Measurements from ENCODE around the gene CDC73. TPM values are rescaled to one million over a fixed set of nuclear protein-coding genes. Genes with fewer than 3 reads are reported as not detected.
"Not testable (repeated sequence)": the region's sequence is repeated elsewhere in the genome, so short reads cannot be mapped to it uniquely, and the experiment has no call there.

CDC73 gene
- total RNA-seq, 1 donor from 2014 or later = 15.1 TPM

DNA sequence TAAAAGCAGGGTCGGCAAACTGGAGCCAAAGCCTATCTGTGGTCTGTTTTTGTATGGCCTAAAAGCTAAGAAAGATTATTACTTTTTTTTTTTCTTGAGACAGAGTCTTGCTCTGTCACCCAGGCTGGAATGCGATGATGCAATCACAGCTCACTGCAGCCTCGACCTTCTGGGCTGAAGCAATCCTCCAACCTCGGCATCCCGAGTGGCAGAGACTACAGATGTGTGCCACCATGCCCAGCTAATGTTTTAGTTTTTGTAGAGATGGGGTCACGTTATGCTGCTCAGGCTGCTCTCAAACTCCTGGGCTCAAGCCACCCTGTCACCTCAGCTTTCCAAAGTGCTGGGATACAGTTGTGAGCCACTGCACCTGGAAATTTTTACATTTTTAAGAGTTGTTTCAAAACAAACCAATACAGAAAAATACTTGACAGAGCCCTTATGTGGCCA is 10.2 kb upstream of the CDC73 start:
- TF ChIP-seq, protein P1, sequence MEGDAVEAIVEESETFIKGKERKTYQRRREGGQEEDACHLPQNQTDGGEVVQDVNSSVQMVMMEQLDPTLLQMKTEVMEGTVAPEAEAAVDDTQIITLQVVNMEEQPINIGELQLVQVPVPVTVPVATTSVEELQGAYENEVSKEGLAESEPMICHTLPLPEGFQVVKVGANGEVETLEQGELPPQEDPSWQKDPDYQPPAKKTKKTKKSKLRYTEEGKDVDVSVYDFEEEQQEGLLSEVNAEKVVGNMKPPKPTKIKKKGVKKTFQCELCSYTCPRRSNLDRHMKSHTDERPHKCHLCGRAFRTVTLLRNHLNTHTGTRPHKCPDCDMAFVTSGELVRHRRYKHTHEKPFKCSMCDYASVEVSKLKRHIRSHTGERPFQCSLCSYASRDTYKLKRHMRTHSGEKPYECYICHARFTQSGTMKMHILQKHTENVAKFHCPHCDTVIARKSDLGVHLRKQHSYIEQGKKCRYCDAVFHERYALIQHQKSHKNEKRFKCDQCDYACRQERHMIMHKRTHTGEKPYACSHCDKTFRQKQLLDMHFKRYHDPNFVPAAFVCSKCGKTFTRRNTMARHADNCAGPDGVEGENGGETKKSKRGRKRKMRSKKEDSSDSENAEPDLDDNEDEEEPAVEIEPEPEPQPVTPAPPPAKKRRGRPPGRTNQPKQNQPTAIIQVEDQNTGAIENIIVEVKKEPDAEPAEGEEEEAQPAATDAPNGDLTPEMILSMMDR (conservative IDR thresholded peaks at IDR 0.05; ENCODE audit: low read depth, low read length) = no peak
- DNase-seq (ENCODE audit: low read depth) = peak; percentile 56
- no peak overlapping the region for H3K4me3 ChIP-seq (ENCODE audit: low read depth, low read length)

DNA sequence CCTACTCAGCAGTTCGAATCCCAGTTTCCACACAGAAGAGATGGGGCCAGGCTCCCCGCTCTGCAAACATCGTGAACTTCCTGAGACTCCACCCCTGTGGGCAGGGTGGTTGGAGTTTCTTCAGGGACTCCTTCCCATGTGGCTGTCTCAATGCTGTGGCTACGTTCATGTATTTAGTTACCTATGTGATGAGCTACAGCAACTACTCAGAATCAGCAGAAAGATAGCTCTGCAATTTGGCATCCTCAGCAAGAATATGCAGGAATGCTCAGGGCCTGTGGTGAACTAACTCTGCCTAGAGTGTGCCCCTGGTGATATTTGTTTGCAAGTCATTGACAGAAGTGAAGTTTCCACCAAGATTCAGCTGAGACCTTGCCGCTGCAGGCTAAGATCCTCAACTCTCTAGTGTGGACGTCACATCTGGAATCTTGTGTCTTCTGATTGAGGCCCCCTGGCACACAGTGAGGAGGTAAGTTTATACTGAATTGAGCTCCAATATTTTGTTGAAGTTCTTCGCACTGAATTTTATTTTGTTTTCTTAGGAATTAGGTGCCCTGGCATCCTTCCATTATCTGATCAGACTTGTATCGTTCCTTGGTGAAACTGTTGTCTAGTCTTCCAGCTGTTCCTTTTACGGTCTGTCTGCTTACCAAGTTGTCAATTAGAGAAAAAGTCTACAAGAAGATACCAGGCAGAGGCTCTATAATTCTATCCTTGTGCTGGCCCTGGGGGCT is 8.4 kb upstream of the CDC73 start:
- H3K4me3 ChIP-seq (ENCODE audit: low read depth, low read length) = no peak overlapping the region
- TF ChIP-seq, protein P1 (conservative IDR thresholded peaks at IDR 0.05; ENCODE audit: low read depth, low read length) = no peak
- DNase-seq (ENCODE audit: low read depth) = no peak

DNA sequence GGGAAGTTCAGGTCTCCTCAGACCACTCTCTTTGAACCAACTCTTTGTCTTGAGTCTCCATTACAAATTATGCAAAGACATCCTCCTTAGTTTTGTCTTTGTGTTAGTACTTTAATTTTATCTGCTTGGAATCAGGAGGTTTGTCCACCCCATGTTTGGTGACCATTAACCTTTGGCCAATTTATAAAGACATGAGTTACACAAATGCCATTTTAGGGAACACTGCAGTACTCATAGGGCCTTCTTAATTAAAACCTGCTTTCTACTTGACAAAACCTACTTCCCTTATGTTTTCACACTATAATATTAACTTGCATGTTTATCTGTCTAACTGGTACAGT is 7.9 kb upstream of the CDC73 start:
- DNase-seq (ENCODE audit: low read depth) = no peak
- no peak overlapping the region for H3K4me3 ChIP-seq (ENCODE audit: low read depth, low read length)

DNA sequence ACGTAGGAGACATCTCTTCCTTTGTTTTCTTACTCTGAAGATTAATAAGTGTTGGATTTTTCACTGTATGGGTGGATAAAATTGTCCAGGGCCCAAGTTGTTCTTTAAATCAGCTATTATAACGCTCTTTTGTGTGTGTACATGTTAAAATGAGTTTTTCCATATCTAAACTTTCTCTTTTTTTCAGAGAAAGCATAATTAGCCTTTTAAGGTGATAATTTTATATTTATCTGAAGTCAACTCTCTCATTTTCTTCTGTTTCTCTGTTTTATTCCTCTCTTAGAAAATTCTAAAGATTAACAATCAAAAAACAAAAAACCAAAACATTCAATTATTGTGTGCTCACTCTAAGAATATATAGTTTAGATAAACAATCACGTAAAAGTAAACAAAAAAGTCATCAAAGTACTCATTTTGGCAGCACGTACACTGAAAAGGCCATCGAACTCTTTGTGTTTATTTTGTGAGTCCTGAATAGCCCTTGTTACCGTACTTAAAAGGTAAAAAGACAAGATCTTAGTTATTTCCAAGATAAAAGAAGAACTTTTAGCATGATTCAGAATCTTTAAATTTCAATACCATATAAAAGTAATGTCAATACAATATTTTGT is 7.2 kb upstream of the CDC73 start:
- TF ChIP-seq, protein P1 (conservative IDR thresholded peaks at IDR 0.05; ENCODE audit: low read depth, low read length) = no peak
- H3K4me3 ChIP-seq (ENCODE audit: low read depth, low read length) = no peak overlapping the region

More for the DNA sequence above, 7.9 kb upstream of the CDC73 start:
- TF ChIP-seq, protein P1 (conservative IDR thresholded peaks at IDR 0.05; ENCODE audit: low read depth, low read length) = no peak

DNA sequence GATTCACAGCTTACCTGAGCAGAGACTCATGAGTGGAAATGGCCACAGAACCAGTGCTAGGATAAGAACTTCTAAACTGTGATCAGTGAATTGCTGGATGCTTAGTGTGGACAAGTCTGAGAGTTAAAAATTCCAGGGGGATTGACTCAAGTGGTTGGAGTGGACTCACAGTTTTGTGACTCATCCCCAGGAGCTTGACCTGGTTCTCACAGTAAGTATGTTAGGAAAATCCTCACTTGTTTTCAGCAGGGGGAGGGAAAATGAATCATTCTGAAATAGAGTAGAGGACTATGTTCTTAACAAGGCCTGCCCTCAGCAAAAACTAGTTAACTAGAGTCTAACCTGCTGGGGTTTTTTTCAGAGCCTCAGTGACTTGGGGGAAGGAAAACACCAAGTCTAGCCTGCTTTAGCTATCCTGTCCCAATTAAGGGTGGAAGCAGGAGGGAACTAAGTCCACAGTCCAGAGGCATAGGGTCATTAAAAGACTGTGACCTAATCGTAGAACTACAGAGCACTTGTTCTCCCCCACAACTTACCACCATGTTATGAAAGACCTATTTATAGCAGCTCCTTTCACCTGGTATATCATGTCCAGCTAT is 6.1 kb upstream of the CDC73 start:
- peak; percentile 99 for DNase-seq (ENCODE audit: low read depth)
- TF ChIP-seq, protein P1 (conservative IDR thresholded peaks at IDR 0.05; ENCODE audit: low read depth, low read length) = no peak
- H3K4me3 ChIP-seq (ENCODE audit: low read depth, low read length) = no peak overlapping the region

More for the DNA sequence above, 7.2 kb upstream of the CDC73 start:
- DNase-seq (ENCODE audit: low read depth) = no peak

DNA sequence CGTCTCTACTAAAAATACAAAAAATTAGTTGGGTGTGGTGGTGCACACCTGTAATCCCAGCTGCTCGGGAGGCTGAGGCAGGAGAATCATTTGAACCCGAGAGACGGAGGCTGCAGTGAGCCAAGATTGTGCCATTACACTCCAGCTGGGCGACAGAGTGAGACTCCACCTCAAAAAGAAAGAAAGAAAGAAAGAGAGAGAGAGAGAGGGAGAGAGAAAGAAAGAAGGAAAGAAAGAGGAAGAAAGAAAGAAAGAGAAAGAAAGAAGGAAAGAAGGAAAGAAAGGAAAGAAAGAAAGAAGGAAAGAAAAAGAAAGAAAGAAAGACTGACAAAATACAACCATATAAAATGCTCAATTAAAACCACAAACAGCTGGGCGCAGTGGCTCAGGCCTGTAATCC is 4.7 kb upstream of the CDC73 start:
- DNase-seq (ENCODE audit: low read depth); H3K4me3 ChIP-seq (ENCODE audit: low read depth, low read length): not testable (repeated sequence)

DNA sequence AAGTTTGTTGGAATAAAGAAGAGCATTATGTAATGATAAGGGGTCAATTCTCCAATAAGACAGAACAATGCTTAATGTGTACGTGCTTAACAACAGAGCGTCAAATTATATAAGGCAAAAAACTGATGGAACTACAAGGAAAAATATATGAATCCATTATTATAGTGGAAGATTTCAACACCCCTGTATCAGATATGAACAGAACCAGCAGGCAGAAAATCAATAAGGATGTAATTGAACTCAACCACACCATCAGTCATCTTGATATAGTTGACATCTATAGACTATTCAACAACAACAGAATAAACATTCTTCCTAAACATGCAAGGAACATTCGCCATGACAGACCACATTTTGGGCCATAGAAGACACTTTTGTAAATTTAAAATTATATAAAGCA is 3.6 kb upstream of the CDC73 start:
- TF ChIP-seq, protein P1 (conservative IDR thresholded peaks at IDR 0.05; ENCODE audit: low read depth, low read length) = no peak
- no peak overlapping the region for H3K4me3 ChIP-seq (ENCODE audit: low read depth, low read length)
- no peak for DNase-seq (ENCODE audit: low read depth)
